ENCODE data around the gene FERMT3. TPM values are rescaled to one million over a fixed set of nuclear protein-coding genes. Genes with fewer than 3 reads are reported as not detected.
A peak's percentile ranks its signal among the peaks of the same experiment; 100 is the strongest.

Gene FERMT3
- total and polyA plus RNA-seq, 7 donors: 15.0 to 41.5 (median 20.4) TPM

DNA sequence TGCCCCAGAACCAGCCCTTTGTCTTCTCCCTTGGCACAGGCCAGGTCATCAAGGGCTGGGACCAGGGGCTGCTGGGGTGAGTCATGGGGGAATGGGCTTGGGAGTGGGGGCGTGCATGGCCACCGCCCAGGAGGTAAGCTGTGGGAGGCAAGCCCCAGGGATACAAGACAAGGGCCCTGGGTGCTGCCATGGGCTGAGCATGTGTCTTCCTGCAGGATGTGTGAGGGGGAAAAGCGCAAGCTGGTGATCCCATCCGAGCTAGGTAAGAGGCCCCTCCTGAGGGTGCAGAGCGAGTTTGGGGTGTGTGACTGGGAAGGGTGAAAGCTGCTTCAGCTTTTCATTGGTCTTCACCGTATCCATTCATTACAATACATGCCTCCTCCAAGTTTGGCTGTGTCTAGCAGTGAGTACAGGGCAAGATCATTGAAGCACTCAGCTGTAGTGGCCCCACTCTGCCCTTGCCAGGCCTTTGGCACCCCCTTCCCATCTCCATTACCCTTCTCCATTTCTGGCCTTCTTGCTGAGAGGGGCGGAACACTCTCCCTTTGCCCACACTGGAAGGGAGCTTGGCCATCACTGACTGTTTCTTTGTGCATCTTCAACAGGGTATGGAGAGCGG lies 36.8 kb downstream of the FERMT3 start:
- peak overlapping the region in 3 of 4 donors; percentile 93 to 99 (median 96) for H3K27ac ChIP-seq
- H3K9me3 ChIP-seq: no peaks in the 10 kb centered on the region
- peaks cover 0 to 67% (median 44%) of the 10 kb centered on the region in 4 donors for H3K4me1 ChIP-seq
- peaks cover 0 to 21% (median 4%) of the 10 kb centered on the region in 4 donors for H3K36me3 ChIP-seq
- no peak for TF ChIP-seq EP300 (IDR thresholded peaks at IDR 0.05)
- no peak for TF ChIP-seq CTCF (IDR thresholded peaks at IDR 0.05)
- TF ChIP-seq POLR2AphosphoS5 (IDR thresholded peaks at IDR 0.05): no peak
- no peak for TF ChIP-seq POLR2A (IDR thresholded peaks at IDR 0.05)
- intact Hi-C loops (cut with DNase I): no loop called here
- H3K4me3 ChIP-seq: no peak overlapping the region
- H3K27me3 ChIP-seq: no peaks in the 10 kb centered on the region
- 70 to 85% methylated on average over 8 of the region's 8 CpGs for WGBS, 2 donors
- DNase-seq: no peak

- H3K9me3 ChIP-seq: no peaks in the 10 kb centered on the region
- H3K4me3 ChIP-seq: no peak overlapping the region
- WGBS, 2 donors: 48 to 65% methylated on average over 5 of the region's 5 CpGs
- intact Hi-C loops (cut with DNase I): no loop called here
- H3K36me3 ChIP-seq: peaks cover 0 to 13% (median 4%) of the 10 kb centered on the region in 4 donors
- H3K4me1 ChIP-seq: peaks cover 0 to 67% (median 44%) of the 10 kb centered on the region in 4 donors
- no peak for DNase-seq
- H3K27ac ChIP-seq: peak overlapping the region in 1 of 4 donors; percentile 96
- TF ChIP-seq POLR2AphosphoS5 (IDR thresholded peaks at IDR 0.05) (no peak), CTCF (IDR thresholded peaks at IDR 0.05) (no peak), POLR2A (IDR thresholded peaks at IDR 0.05) (no peak), EP300 (IDR thresholded peaks at IDR 0.05) (no peak)
- no peaks in the 10 kb centered on the region for H3K27me3 ChIP-seq
Measured at GRCh38 chr11:64244107-64244506, 37.6 kb downstream of the FERMT3 start.

DNA sequence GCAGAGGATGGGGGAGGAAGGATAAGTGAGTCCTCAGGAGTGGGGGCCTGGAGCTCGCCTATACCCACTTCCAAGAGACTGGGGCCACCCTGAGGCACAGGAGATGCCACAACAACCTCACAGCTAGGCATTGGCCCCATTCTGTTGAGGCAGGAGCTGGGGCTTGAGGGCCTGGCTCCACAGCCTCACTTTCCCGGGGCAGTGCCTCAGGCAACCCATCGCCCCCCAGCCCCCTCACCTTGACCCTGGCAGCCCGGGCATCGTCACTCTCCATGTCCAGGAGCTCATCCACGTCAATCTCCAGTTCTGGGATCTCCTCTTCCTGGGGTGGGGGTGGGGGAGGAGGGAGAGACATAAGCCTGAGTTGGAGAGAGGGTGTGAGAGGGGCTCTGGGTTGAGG lies 38.4 kb downstream of the FERMT3 start:
- no peaks in the 10 kb centered on the region for H3K27me3 ChIP-seq
- no peaks in the 10 kb centered on the region for H3K9me3 ChIP-seq
- H3K4me3 ChIP-seq: peak overlapping the region; percentile 53 to 64 (median 56)
- DNase-seq: no peak
- H3K4me1 ChIP-seq: peaks cover 0 to 63% (median 42%) of the 10 kb centered on the region in 4 donors
- 15 to 50% methylated on average over 6 of the region's 6 CpGs for WGBS, 2 donors
- H3K27ac ChIP-seq: peak overlapping the region; percentile 83 to 96 (median 90)
- intact Hi-C loops (cut with DNase I): loop anchor here (5.0 kb wide), 1 partner anchor 57 kb away; the partner anchor contains the start of gene CATSPERZ
- H3K36me3 ChIP-seq: peaks cover 0 to 9% (median 4%) of the 10 kb centered on the region in 4 donors
- TF ChIP-seq POLR2AphosphoS5 (IDR thresholded peaks at IDR 0.05): no peak
- TF ChIP-seq EP300 (IDR thresholded peaks at IDR 0.05): no peak
- no peak for TF ChIP-seq CTCF (IDR thresholded peaks at IDR 0.05)
- no peak for TF ChIP-seq POLR2A (IDR thresholded peaks at IDR 0.05)

DNA sequence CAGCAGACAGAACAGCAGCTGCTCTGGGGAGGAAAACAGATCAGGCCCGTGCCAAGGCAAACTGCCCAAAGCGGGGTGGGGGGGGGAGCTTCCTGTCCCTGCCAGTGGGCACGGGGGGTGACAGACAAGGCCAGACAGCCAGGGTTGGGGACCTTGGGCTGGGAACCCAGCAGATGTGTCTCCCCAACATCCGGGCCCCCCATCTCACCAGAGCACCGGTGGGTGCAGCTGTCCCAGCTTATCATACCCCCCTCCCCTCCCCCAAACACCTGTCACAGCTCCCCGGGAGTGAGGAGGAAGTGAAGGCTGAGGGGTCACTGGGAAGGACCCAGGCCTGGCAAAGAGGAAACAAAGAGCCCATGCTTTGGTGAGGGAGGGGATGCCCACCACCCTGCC lies 38.9 kb downstream of the FERMT3 start:
- peaks cover 0 to 62% (median 38%) of the 10 kb centered on the region in 4 donors for H3K4me1 ChIP-seq
- intact Hi-C loops (cut with DNase I): loop anchor here (5.0 kb wide), 1 partner anchor 57 kb away; the partner anchor contains the start of gene CATSPERZ
- DNase-seq: peak; percentile 84
- TF ChIP-seq EP300 (IDR thresholded peaks at IDR 0.05) (no peak), POLR2A (IDR thresholded peaks at IDR 0.05) (no peak), CTCF (IDR thresholded peaks at IDR 0.05) (no peak), POLR2AphosphoS5 (IDR thresholded peaks at IDR 0.05) (no peak)
- H3K27ac ChIP-seq: peak overlapping the region; percentile 83 to 96 (median 90)
- H3K27me3 ChIP-seq: no peaks in the 10 kb centered on the region
- H3K36me3 ChIP-seq: peaks cover 0 to 9% (median 4%) of the 10 kb centered on the region in 4 donors
- WGBS, 2 donors: 1 to 2% methylated on average over 6 of the region's 6 CpGs
- H3K9me3 ChIP-seq: no peaks in the 10 kb centered on the region
- peak overlapping the region; percentile 53 to 64 (median 56) for H3K4me3 ChIP-seq

Data from sigmoid colon (tissue), 7 donors.